ENCODE data around the gene DDIAS.

DDIAS gene

DNA sequence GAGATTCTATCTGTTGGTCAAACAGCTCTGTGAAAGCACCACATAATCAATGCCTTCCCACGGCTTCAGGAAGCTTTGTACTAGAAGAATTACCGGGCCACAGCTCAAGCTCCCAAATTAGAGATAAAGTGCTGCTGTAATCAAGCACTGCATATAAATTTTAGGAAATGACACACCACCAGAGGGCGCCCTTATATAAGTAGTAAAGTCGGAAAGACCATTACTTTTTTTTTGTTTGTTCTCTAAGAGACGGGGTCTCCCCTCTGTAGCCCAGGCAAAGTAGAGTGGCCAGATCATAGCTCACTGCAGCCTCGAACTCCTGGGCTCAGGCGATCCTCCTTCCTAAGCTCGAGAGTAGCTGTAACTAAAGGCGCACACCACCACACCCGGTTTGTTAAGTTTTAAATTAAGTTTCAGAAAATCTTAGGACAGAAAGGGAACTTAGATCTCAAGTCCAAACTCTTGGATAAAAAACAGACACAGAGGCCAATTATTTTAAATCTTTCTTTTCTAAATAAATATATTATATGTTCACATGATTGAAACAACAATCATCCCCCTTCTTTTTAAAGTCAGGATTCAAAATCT is 33.9 kb upstream of the DDIAS start:
- Histone ChIP-seq H3K4me3 (ENCODE audit: insufficient read depth in 1 of 2, low read depth in 1 of 2, low read length in 2 of 2) (peak overlapping the region in 1 of 2 experiments; percentile 74), H2BK120ac (ENCODE audit: low read depth, low read length) (peak overlapping the region; percentile 34)

DNA sequence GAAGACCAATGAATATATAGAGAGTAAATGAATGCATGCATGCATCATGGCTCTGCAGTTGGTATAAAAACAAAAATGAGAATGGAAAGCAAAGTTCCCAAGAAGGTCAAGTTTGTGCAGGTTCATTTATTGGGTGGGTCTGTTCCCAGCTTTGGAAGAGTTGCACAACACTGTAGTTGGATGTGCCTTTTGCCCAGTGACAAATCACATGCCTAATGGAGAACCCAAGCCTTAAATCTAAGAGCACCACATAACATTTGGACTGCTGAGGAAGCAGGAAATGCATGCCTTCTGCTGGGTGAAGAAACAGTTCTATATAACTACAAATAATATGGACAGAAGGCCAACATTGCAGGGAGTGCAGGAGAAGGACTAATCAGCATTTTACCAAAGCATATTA is 31.9 kb upstream of the DDIAS start:
- no peak overlapping the region for H2AFZ ChIP-seq (ENCODE audit: low read depth, low read length)
- H2BK15ac ChIP-seq (ENCODE audit: low read depth, poor library complexity, severe bottlenecking): no peak overlapping the region
- no peak overlapping the region for H3K4me2 ChIP-seq (ENCODE audit: low read length, poor library complexity, severe bottlenecking)
- no peaks in the 10 kb centered on the region for H3K27me3 ChIP-seq (ENCODE audit: control insufficient read depth in 1 of 2, insufficient read depth in 1 of 2, low read length in 2 of 2)
- H3K9ac ChIP-seq (ENCODE audit: low read length): no peak overlapping the region
- no peaks in the 10 kb centered on the region for H3K9me3 ChIP-seq (ENCODE audit: control insufficient read depth, low read length)
- H3K79me1 ChIP-seq (replicated peaks; ENCODE audit: low read length, poor library complexity, severe bottlenecking): peaks cover 10% of the 10 kb centered on the region
- no peak overlapping the region for H2AK5ac ChIP-seq (ENCODE audit: low read length, severe bottlenecking)
- H2BK5ac ChIP-seq (ENCODE audit: low read depth, low read length, poor library complexity, severe bottlenecking): no peak overlapping the region
- no peak overlapping the region for H3K14ac ChIP-seq (ENCODE audit: low read length in 2 of 2)
- peak; percentile 17 for DNase-seq
- H3K23ac ChIP-seq (ENCODE audit: low read length in 2 of 2): no peak overlapping the region
- no peak overlapping the region for H3K18ac ChIP-seq (ENCODE audit: low read depth in 1 of 2, low read length in 2 of 2)
- no peak overlapping the region for H3K4me3 ChIP-seq (ENCODE audit: insufficient read depth in 1 of 2, low read depth in 1 of 2, low read length in 2 of 2)
- H2BK12ac ChIP-seq (ENCODE audit: low read length in 2 of 2): no peak overlapping the region
- no peaks in the 10 kb centered on the region for H3K4me1 ChIP-seq (ENCODE audit: control insufficient read depth, insufficient read depth, low read depth, low read length)
- no peak overlapping the region for H2BK120ac ChIP-seq (ENCODE audit: low read depth, low read length)
- no peaks in the 10 kb centered on the region for H3K36me3 ChIP-seq (ENCODE audit: control insufficient read depth in 1 of 2, insufficient read depth in 2 of 2, low read depth in 1 of 2, low read length in 2 of 2)
- H4K91ac ChIP-seq (ENCODE audit: low read length): no peak overlapping the region
- no peak overlapping the region for H4K8ac ChIP-seq (ENCODE audit: low read length)
- H3K4ac ChIP-seq (ENCODE audit: low read depth in 1 of 2, low read length in 2 of 2): no peak overlapping the region
- H3K27ac ChIP-seq (ENCODE audit: low read length, poor library complexity, severe bottlenecking): no peak overlapping the region

More for the DNA sequence above, 33.9 kb upstream of the DDIAS start:
- Histone ChIP-seq H2AFZ (ENCODE audit: low read depth, low read length) (no peak overlapping the region), H3K23ac (ENCODE audit: low read length in 2 of 2) (no peak overlapping the region), H3K14ac (ENCODE audit: low read length in 2 of 2) (no peak overlapping the region), H2BK5ac (ENCODE audit: low read depth, low read length, poor library complexity, severe bottlenecking) (no peak overlapping the region), H3K79me1 (replicated peaks; ENCODE audit: low read length, poor library complexity, severe bottlenecking) (peaks cover 9% of the 10 kb centered on the region), H2BK12ac (ENCODE audit: low read length in 2 of 2) (no peak overlapping the region), H3K27ac (ENCODE audit: low read length, poor library complexity, severe bottlenecking) (no peak overlapping the region), H4K8ac (ENCODE audit: low read length) (peak overlapping the region; percentile 49), H3K36me3 (ENCODE audit: control insufficient read depth in 1 of 2, insufficient read depth in 2 of 2, low read depth in 1 of 2, low read length in 2 of 2) (no peaks in the 10 kb centered on the region), H3K18ac (ENCODE audit: low read depth in 1 of 2, low read length in 2 of 2) (no peak overlapping the region), H4K91ac (ENCODE audit: low read length) (no peak overlapping the region), H2BK15ac (ENCODE audit: low read depth, poor library complexity, severe bottlenecking) (no peak overlapping the region), H3K9me3 (ENCODE audit: control insufficient read depth, low read length) (no peaks in the 10 kb centered on the region), H3K4me2 (ENCODE audit: low read length, poor library complexity, severe bottlenecking) (peak overlapping the region; percentile 75), H3K4me1 (ENCODE audit: control insufficient read depth, insufficient read depth, low read depth, low read length) (no peaks in the 10 kb centered on the region), H2AK5ac (ENCODE audit: low read length, severe bottlenecking) (no peak overlapping the region), H3K9ac (ENCODE audit: low read length) (peak overlapping the region; percentile 89), H3K27me3 (ENCODE audit: control insufficient read depth in 1 of 2, insufficient read depth in 1 of 2, low read length in 2 of 2) (no peaks in the 10 kb centered on the region), H3K4ac (ENCODE audit: low read depth in 1 of 2, low read length in 2 of 2) (no peak overlapping the region)
- WGBS: 16% methylated on average over 9 of the region's 10 CpGs
- DNase-seq: peak; percentile 82

- no peaks in the 10 kb centered on the region for H3K27me3 ChIP-seq (ENCODE audit: control insufficient read depth in 1 of 2, insufficient read depth in 1 of 2, low read length in 2 of 2)
- no peak overlapping the region for H2AK5ac ChIP-seq (ENCODE audit: low read length, severe bottlenecking)
- H3K9ac ChIP-seq (ENCODE audit: low read length): no peak overlapping the region
- H3K36me3 ChIP-seq (ENCODE audit: control insufficient read depth in 1 of 2, insufficient read depth in 2 of 2, low read depth in 1 of 2, low read length in 2 of 2): no peaks in the 10 kb centered on the region
- WGBS: 98% methylated on average over 2 of the region's 2 CpGs
- H3K23ac ChIP-seq (ENCODE audit: low read length in 2 of 2): no peak overlapping the region
- no peak for DNase-seq
- no peaks in the 10 kb centered on the region for H3K9me3 ChIP-seq (ENCODE audit: control insufficient read depth, low read length)
- no peak overlapping the region for H2BK12ac ChIP-seq (ENCODE audit: low read length in 2 of 2)
- peaks cover 10% of the 10 kb centered on the region for H3K79me1 ChIP-seq (replicated peaks; ENCODE audit: low read length, poor library complexity, severe bottlenecking)
- no peak overlapping the region for H3K14ac ChIP-seq (ENCODE audit: low read length in 2 of 2)
- H2BK5ac ChIP-seq (ENCODE audit: low read depth, low read length, poor library complexity, severe bottlenecking): no peak overlapping the region
- no peak overlapping the region for H4K91ac ChIP-seq (ENCODE audit: low read length)
- H2AFZ ChIP-seq (ENCODE audit: low read depth, low read length): no peak overlapping the region
- H2BK15ac ChIP-seq (ENCODE audit: low read depth, poor library complexity, severe bottlenecking): no peak overlapping the region
- no peak overlapping the region for H3K4me2 ChIP-seq (ENCODE audit: low read length, poor library complexity, severe bottlenecking)
- H4K8ac ChIP-seq (ENCODE audit: low read length): no peak overlapping the region
- H3K4me3 ChIP-seq (ENCODE audit: insufficient read depth in 1 of 2, low read depth in 1 of 2, low read length in 2 of 2): no peak overlapping the region
- H3K27ac ChIP-seq (ENCODE audit: low read length, poor library complexity, severe bottlenecking): no peak overlapping the region
- H3K4ac ChIP-seq (ENCODE audit: low read depth in 1 of 2, low read length in 2 of 2): no peak overlapping the region
- no peak overlapping the region for H2BK120ac ChIP-seq (ENCODE audit: low read depth, low read length)
- no peak overlapping the region for H3K18ac ChIP-seq (ENCODE audit: low read depth in 1 of 2, low read length in 2 of 2)
- H3K4me1 ChIP-seq (ENCODE audit: control insufficient read depth, insufficient read depth, low read depth, low read length): no peaks in the 10 kb centered on the region
Observed at GRCh38 chr11:82871646-82872045, 29.9 kb upstream of the DDIAS start.

- 94% methylated on average over 6 of the region's 7 CpGs for WGBS
Observed at GRCh38 chr11:82872377-82873150, 29.0 kb upstream of the DDIAS start.

More at GRCh38 chr11:82872377-82873150, 29.0 kb upstream of the DDIAS start:
- Histone ChIP-seq H3K4ac (ENCODE audit: low read depth in 1 of 2, low read length in 2 of 2) (no peak overlapping the region), H2AFZ (ENCODE audit: low read depth, low read length) (no peak overlapping the region), H3K79me1 (replicated peaks; ENCODE audit: low read length, poor library complexity, severe bottlenecking) (peaks cover 8% of the 10 kb centered on the region), H3K4me3 (ENCODE audit: insufficient read depth in 1 of 2, low read depth in 1 of 2, low read length in 2 of 2) (no peak overlapping the region), H3K4me1 (ENCODE audit: control insufficient read depth, insufficient read depth, low read depth, low read length) (no peaks in the 10 kb centered on the region), H3K9me3 (ENCODE audit: control insufficient read depth, low read length) (no peaks in the 10 kb centered on the region), H3K14ac (ENCODE audit: low read length in 2 of 2) (no peak overlapping the region), H2BK15ac (ENCODE audit: low read depth, poor library complexity, severe bottlenecking) (no peak overlapping the region), H2BK5ac (ENCODE audit: low read depth, low read length, poor library complexity, severe bottlenecking) (no peak overlapping the region), H3K36me3 (ENCODE audit: control insufficient read depth in 1 of 2, insufficient read depth in 2 of 2, low read depth in 1 of 2, low read length in 2 of 2) (no peaks in the 10 kb centered on the region), H2AK5ac (ENCODE audit: low read length, severe bottlenecking) (no peak overlapping the region), H3K27ac (ENCODE audit: low read length, poor library complexity, severe bottlenecking) (no peak overlapping the region), H2BK120ac (ENCODE audit: low read depth, low read length) (no peak overlapping the region), H4K91ac (ENCODE audit: low read length) (no peak overlapping the region), H3K18ac (ENCODE audit: low read depth in 1 of 2, low read length in 2 of 2) (no peak overlapping the region), H3K23ac (ENCODE audit: low read length in 2 of 2) (no peak overlapping the region), H3K27me3 (ENCODE audit: control insufficient read depth in 1 of 2, insufficient read depth in 1 of 2, low read length in 2 of 2) (no peaks in the 10 kb centered on the region), H3K4me2 (ENCODE audit: low read length, poor library complexity, severe bottlenecking) (no peak overlapping the region), H3K9ac (ENCODE audit: low read length) (no peak overlapping the region), H4K8ac (ENCODE audit: low read length) (no peak overlapping the region), H2BK12ac (ENCODE audit: low read length in 2 of 2) (no peak overlapping the region)
- no peak for DNase-seq

Measured in mesenchymal stem cell (in vitro differentiated cells and primary cell).